ENCODE measurements around the gene DTNBP1.

Gene DTNBP1

DNA sequence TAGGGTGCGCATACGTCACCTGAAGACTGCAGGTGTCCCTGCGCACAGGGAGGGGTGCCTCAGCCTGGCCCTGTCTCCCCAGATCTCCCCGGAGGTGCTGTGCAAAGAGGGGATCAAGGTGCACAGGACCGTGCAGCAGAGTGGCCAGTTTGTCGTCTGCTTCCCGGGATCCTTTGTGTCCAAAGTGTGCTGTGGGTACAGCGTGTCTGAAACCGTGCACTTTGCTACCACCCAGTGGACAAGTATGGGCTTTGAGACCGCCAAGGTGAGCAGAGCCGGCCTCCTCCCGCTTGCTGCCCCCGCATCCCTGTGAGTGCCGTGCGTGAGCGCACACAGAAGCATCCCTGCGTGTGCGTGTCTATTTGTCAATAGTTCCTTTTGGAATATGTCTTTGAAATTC, 150.7 kb downstream of the DTNBP1 start:
- DNase-seq, result no peak

- DNase-seq, result no peak
These were observed 151.3 kb downstream of the DTNBP1 start for GRCh38 chr6:15511248-15512125.

- DNase-seq, result no peak
These were observed 152.1 kb downstream of the DTNBP1 start for GRCh38 chr6:15510536-15511247.

DNA sequence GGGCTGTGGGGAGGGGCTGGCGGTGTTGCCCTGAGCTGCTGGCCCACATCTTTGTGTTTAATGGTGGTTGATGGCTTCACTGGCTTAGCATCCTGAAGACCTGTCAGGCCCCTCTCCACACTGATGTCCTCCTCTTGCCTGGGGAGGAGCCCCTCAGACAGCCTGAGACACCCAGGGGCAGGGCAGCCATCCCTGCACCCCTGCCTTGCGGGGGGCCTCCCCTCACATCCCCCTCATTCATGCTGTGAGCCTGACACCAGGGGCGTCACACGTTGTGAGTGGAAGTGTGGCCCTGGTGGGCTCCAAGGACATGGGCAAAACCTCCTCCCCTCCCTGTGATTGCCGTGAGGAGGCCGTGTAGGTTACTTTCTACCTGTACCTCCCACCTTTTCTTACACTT, 152.7 kb downstream of the DTNBP1 start:
- no peak for DNase-seq

DNA sequence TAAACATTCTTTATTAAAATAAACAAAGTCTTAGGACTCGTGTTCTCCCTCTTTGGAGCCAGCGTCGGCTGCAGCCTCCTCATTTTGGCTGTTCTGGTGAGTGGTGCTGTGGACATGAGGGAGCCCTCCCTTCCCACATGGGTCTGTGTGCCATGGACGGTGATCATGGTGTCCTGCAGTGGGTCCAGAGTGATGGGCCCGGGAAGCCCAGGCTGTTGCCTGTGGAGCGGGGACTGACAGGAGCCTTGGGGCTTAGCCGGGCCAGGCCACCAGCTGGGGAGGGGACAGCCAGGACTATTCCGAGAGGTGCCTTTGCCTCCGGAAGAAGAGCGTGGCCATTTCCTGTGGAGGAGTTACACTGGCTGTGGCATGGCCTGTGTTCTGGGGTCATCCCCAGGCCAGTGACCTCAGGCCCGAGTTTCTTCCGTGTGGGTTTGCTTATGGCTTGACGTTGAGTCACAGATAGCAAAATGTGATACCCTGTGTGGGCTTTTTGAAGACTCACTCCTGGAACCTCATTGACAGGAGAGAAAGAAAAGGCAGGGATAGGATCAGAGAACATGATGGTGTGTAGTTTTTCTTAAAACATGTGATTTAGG, 153.4 kb downstream of the DTNBP1 start:
- no peak for DNase-seq

DNA sequence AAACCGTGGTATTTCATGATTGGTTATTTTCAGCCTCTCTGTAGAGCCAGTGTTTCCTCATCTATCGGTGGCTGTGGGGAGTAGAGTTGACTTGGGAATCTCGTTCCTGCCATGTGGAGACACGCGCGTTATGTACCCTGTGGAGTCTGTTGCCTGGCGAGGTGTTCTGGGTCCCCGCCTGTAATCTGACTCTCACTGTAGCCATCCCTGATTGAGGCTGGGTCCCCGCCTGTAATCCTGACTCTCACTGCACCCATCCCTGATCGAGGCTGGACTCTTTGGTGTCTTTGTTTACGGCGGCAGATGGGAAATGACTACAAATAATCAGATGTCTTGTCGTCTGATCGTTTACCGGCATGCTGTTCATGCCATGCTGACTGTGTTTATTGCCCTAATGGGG, 153.9 kb downstream of the DTNBP1 start:
- DNase-seq, result no peak

- no peak for DNase-seq
These were observed 154.4 kb downstream of the DTNBP1 start for GRCh38 chr6:15508441-15508871.

DNA sequence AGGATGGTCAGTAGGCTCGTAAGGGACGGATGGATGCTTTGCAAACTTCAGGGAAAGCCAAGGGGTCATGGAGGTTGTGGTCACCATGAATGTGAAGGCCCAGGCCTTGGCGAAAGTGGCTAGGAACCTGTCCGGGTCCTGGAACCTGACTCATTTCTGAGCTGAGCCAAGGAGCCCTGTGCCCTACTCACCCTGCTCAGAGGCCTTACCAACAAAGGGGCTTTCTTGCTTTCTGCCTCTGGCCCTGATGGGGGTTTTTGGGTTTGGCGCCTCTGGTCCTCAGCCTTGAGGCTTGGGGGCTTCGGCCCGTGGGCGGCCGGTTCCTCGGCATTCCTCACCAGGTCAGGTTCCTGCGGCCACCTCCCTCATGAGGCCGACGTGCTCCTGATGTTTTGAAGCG, 155.1 kb downstream of the DTNBP1 start:
- DNase-seq, result no peak

DNA sequence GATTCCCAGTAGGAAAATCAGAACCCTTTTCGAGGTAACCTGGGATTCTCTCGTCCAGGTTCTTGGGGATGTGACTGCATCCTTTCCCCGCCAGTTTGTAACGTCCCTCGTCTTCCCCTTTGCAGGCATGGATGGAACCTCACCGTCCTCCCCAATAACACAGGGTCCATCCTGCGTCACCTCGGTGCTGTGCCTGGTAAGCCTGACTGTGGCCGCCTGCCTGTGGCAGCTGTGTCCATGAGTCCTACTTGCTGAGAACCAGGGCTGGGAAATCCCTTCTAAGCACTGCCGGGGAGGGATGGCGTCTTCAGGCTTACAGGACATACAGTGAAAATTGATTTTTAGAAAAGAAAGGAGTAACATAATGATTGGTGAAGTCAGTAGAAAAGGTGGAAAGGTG, 155.6 kb downstream of the DTNBP1 start:
- no peak for DNase-seq

GRCh38 chr6:15506066-15506465, 156.8 kb downstream of the DTNBP1 start:
- DNase-seq, result no peak

- DNase-seq, result no peak
These were observed 157.3 kb downstream of the DTNBP1 start for GRCh38 chr6:15505463-15505918.

DNA sequence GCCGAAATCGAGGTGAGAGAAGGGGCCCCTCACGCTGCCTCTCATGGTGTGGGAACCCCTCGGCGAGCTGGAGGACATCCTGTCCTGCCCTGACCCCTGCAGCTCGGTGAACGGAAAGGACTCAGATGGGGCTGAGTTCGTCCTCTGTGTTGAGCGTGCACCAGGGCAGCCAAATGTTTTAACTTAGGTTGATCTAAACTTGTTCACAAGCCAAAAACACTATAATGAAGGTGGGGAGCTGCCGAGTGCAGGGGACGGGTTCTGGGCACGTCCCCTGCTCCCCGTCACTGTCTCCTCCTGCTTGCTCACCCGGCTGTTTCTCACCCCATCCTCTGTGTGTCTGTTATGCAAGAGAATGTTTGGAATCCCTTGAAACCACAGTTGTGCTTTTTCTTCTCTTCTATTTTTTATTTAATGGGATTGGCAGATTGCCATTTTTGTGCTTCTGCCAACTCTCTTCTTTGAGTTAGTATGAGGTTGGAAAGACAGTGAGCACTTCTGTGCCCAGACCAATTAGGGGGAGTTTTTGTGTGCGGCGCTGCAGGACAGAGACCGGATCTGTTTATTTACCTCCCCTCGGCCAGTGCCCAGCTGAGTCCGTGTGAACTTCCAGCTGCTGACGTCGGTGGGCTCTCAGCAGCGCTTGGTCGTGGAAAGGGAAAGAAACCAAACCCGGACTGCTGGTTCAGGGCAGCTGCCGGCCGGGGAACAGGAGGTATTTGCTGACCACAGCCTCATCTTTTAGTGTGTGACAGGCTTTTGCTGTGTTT, 158.1 kb downstream of the DTNBP1 start:
- no peak for DNase-seq

- no peak for DNase-seq
These were observed 158.8 kb downstream of the DTNBP1 start for GRCh38 chr6:15504040-15504495.

GRCh38 chr6:15503346-15503680, 159.5 kb downstream of the DTNBP1 start:
- DNase-seq, result no peak

- DNase-seq, result no peak
These were observed 160.1 kb downstream of the DTNBP1 start for GRCh38 chr6:15502446-15503345.

- no peak for DNase-seq
These were observed 160.9 kb downstream of the DTNBP1 start for GRCh38 chr6:15501826-15502445.

- no peak for DNase-seq
These were observed 161.7 kb downstream of the DTNBP1 start for GRCh38 chr6:15500901-15501825.

DNA sequence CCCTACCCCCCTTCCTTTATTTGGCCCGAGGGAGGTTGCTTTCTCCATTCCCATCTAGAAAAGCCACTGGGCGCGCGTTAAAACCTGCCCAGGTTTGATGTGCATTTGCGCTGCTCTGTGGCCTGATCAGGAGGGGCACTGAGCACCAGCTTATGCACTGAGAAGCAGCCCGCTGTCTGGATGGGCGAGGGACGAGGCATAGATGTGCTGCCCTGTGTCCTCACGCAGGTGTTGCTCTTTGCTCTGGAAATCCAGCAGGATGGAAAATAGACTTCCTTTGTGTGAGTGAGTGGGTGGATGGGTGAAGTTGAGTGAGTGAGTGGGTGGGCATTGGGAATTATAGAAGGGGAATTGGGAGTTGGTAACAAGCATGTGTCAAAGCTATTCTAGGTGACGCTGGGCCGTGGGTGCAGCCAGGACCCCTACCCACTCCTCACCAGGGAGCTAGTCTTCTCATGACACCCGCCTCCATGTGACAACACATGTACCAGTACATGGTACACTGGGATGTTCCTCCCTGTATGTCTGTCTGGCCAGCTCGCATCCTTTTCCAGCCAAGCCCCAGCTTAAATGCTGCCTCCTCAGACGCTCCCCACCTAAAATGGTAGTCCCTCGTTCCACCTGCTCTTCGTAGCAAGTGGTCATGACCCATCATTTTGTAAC, 162.6 kb downstream of the DTNBP1 start:
- no peak for DNase-seq

DNA sequence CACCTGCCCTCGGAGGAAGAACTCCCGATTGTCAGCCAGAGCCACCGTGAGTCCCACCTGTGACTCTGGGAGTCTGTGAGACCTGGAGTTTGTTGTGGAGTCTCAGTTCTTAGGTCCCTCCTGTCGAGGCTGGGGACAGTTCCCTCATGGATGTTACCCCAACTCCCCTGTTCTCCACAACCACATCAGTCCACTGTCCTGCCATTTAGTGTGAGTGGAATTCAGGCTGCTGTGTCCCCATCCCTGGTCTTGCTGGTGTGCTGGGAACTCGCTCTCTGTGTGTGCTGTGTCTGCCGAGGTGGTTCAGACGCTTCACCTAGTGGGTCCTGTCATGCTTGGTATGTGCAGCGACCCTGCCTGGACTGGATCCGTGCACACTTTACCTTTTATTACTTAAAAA, 163.2 kb downstream of the DTNBP1 start:
- DNase-seq, result no peak

- DNase-seq, result no peak
These were observed 163.7 kb downstream of the DTNBP1 start for GRCh38 chr6:15499125-15499524.
